Measurements from ENCODE around the gene MICAL3.

DNA sequence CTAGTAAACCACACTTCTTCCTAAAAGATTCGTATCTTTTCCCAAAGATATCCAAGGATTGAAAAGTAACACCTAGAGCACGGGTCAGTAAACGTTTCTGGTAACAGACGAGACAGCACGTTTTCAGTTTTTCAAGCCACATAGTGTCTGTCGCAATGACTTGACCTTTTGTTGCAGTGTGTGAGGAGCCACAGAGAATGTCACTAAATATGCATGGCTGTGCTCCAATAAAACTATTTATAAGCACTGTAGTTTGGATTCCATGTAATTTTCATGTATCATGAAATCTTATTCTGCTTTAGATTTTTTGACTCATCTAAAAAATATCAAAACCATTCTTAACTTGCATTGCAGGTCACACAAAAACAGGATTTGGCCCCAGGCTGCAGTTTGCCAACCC lies 18.3 kb upstream of the MICAL3 start:
- TF ChIP-seq, protein P1, sequence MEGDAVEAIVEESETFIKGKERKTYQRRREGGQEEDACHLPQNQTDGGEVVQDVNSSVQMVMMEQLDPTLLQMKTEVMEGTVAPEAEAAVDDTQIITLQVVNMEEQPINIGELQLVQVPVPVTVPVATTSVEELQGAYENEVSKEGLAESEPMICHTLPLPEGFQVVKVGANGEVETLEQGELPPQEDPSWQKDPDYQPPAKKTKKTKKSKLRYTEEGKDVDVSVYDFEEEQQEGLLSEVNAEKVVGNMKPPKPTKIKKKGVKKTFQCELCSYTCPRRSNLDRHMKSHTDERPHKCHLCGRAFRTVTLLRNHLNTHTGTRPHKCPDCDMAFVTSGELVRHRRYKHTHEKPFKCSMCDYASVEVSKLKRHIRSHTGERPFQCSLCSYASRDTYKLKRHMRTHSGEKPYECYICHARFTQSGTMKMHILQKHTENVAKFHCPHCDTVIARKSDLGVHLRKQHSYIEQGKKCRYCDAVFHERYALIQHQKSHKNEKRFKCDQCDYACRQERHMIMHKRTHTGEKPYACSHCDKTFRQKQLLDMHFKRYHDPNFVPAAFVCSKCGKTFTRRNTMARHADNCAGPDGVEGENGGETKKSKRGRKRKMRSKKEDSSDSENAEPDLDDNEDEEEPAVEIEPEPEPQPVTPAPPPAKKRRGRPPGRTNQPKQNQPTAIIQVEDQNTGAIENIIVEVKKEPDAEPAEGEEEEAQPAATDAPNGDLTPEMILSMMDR (IDR thresholded peaks at IDR 0.05): no peak
- TF ChIP-seq POLR2A (IDR thresholded peaks at IDR 0.05): no peak
